HepG2 (cell line): ENCODE measurements around the gene CTTNBP2NL.

ENCODE experiments used
- CEBPB ChIP-seq: IDR thresholded peaks from 2 replicates; pipeline ENCODE4 v1.6.1; 2011; ENCODE audit warnings: low read depth, low read length, improper control_type of control experiment, borderline replicate concordance
- CHD4 ChIP-seq: fragments of 200-600 bp; sonication (generic); IDR thresholded peaks from 2 replicates; pipeline ENCODE4 v1.7.0; 2017; ENCODE audit warnings: mild to moderate bottlenecking, low read length, borderline replicate concordance
- GABPA ChIP-seq, 2 experiments: IDR thresholded peaks; 2 replicates each; pipeline ENCODE4 v1.6.1; 2011 to 2016; ENCODE audit warnings: low read depth in 2 of 2, low read length in 1 of 2, missing biosample characterization in 1 of 2, missing genetic modification characterization in 1 of 2
- HDAC6 ChIP-seq: fragments of 200-600 bp; sonication (generic); IDR thresholded peaks from 2 replicates; pipeline ENCODE4 v1.7.0; 2017; ENCODE audit warnings: mild to moderate bottlenecking, antibody characterized with exemption, low read length, low read depth
- NFIC ChIP-seq: IDR thresholded peaks from 2 replicates; pipeline ENCODE4 v1.6.1; 2012; ENCODE audit warnings: mild to moderate bottlenecking, low read length, inconsistent platforms
- POLR2A ChIP-seq, 2 experiments: IDR thresholded peaks; 2 replicates each; pipeline ENCODE4 v1.6.1; 2011; ENCODE audit warnings: low read depth in 2 of 2, low read length in 2 of 2, mild to moderate bottlenecking in 1 of 2, moderate library complexity in 1 of 2; ENCODE audit not compliant: insufficient read depth in 1 of 2
- ZNF577 ChIP-seq: sonication (generic); formaldehyde crosslinking; IDR thresholded peaks from 2 replicates; pipeline ENCODE4 v1.4.0; 2020; ENCODE audit warnings: mild to moderate bottlenecking, low read depth, missing genetic modification reagents, borderline replicate concordance
- ZNF782 ChIP-seq: sonication (generic); formaldehyde crosslinking; IDR thresholded peaks from 2 replicates; pipeline ENCODE4 v1.4.0; 2020; ENCODE audit warnings: missing genetic modification reagents, mild to moderate bottlenecking, borderline replicate concordance
- TF ChIP-seq, protein P1 (sequence below): sonication (generic); formaldehyde crosslinking; IDR thresholded peaks from 2 replicates; pipeline ENCODE4 v1.5.0; 2020; ENCODE audit warnings: mild to moderate bottlenecking, missing genetic modification reagents, moderate library complexity
- TF ChIP-seq, protein P2 (sequence below): IDR thresholded peaks from 2 replicates; pipeline ENCODE4 v1.6.1; 2016

DNA sequence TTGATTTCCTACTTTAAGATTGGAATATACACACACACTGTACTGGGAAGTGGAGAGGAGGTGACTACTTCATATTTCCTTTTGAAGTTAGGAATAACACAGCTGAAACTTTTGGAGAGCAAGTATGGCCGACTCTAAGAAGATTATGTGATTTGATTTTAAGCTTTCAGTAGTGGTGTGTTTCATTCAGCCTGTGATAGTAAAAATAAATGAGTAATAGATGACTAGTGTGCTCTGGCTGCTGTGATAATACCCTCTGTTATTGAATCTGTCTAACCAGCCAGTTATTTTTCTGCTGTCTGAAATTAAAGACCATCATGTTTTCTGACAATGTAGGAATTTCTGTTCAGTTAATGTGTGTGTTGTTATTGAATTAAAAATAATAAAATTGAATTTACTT, 48.3 kb downstream of the CTTNBP2NL start:
- TF ChIP-seq HDAC6 (no peak), NFIC (no peak), ZNF577 (CRISPR knock-in tag) (no peak), GABPA (IDR thresholded peaks at IDR 0.05; ENCODE audit: low read depth, low read length) (no peak), GABPA (CRISPR knock-in tag; IDR thresholded peaks at IDR 0.05; ENCODE audit: low read depth) (no peak), CEBPB (no peak), ZNF782 (CRISPR knock-in tag) (no peak), POLR2A (IDR thresholded peaks at IDR 0.05; ENCODE audit: insufficient read depth in 1 of 2, low read depth in 2 of 2, low read length in 2 of 2) (no peak), CHD4 (no peak)
- TF ChIP-seq, protein P1, sequence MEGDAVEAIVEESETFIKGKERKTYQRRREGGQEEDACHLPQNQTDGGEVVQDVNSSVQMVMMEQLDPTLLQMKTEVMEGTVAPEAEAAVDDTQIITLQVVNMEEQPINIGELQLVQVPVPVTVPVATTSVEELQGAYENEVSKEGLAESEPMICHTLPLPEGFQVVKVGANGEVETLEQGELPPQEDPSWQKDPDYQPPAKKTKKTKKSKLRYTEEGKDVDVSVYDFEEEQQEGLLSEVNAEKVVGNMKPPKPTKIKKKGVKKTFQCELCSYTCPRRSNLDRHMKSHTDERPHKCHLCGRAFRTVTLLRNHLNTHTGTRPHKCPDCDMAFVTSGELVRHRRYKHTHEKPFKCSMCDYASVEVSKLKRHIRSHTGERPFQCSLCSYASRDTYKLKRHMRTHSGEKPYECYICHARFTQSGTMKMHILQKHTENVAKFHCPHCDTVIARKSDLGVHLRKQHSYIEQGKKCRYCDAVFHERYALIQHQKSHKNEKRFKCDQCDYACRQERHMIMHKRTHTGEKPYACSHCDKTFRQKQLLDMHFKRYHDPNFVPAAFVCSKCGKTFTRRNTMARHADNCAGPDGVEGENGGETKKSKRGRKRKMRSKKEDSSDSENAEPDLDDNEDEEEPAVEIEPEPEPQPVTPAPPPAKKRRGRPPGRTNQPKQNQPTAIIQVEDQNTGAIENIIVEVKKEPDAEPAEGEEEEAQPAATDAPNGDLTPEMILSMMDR (CRISPR knock-in tag): no peak
- TF ChIP-seq, protein P2, sequence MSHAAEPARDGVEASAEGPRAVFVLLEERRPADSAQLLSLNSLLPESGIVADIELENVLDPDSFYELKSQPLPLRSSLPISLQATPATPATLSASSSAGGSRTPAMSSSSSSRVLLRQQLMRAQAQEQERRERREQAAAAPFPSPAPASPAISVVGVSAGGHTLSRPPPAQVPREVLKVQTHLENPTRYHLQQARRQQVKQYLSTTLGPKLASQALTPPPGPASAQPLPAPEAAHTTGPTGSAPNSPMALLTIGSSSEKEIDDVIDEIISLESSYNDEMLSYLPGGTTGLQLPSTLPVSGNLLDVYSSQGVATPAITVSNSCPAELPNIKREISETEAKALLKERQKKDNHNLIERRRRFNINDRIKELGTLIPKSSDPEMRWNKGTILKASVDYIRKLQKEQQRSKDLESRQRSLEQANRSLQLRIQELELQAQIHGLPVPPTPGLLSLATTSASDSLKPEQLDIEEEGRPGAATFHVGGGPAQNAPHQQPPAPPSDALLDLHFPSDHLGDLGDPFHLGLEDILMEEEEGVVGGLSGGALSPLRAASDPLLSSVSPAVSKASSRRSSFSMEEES (CRISPR knock-in tag): no peak
